Measurements from ENCODE around the gene NOG. TPM values are rescaled to one million over a fixed set of nuclear protein-coding genes. Genes with fewer than 3 reads are reported as not detected.

NOG gene
- total and polyA plus RNA-seq, 12 donors = 0.14 to 0.57 (median 0.16) TPM; not detected in 9

GRCh38 chr17:56593086-56593645 lies 333 bp upstream of the NOG start:
- TF ChIP-seq POLR2A (IDR thresholded peaks at IDR 0.05) = no peak
- TF ChIP-seq CTCF (IDR thresholded peaks at IDR 0.05) = no peak
- peak overlapping the region in 2 of 4 donors; percentile 25 to 40 for H3K4me3 ChIP-seq
- peak in 4 of 7 donors; percentile 13 to 57 (median 36) for DNase-seq
- 0% methylated on average over 4 to 46 of the region's 46 CpGs for WGBS, 4 donors
- intact Hi-C loops (cut with DNase I) = loop anchor here (5.0 to 10.0 kb wide), 3 partner anchors 124 to 189 kb away; no protein-coding TSS in a partner anchor
- H3K36me3 ChIP-seq (replicated peaks in 1 of 2) = no peaks in the 10 kb centered on the region
- no peaks in the 10 kb centered on the region for H3K9me3 ChIP-seq (replicated peaks in 1 of 3)
- peaks cover 14 to 48% of the 10 kb centered on the region in 2 donors for H3K4me1 ChIP-seq (replicated peaks in 1 of 2)
- H3K27ac ChIP-seq = no peak overlapping the region
- peaks cover 37% of the 10 kb centered on the region for H3K27me3 ChIP-seq

GRCh38 chr17:56594320-56595107 lies 1.0 kb downstream of the NOG start:
- peaks cover 37% of the 10 kb centered on the region for H3K27me3 ChIP-seq
- WGBS, 4 donors = 1 to 2% (median 1%) methylated on average over 31 to 61 of the region's 61 CpGs
- H3K4me3 ChIP-seq = peak overlapping the region in 2 of 4 donors; percentile 25 to 40
- H3K27ac ChIP-seq = no peak overlapping the region
- peaks cover 14 to 48% of the 10 kb centered on the region in 2 donors for H3K4me1 ChIP-seq (replicated peaks in 1 of 2)
- TF ChIP-seq CTCF (IDR thresholded peaks at IDR 0.05) (no peak), POLR2A (IDR thresholded peaks at IDR 0.05) (no peak)
- peak in 1 of 7 donors; percentile 15 for DNase-seq
- intact Hi-C loops (cut with DNase I) = loop anchor here (5.0 to 10.0 kb wide), 3 partner anchors 123 to 188 kb away; no protein-coding TSS in a partner anchor
- H3K36me3 ChIP-seq (replicated peaks in 1 of 2) = no peaks in the 10 kb centered on the region
- H3K9me3 ChIP-seq (replicated peaks in 1 of 3) = no peaks in the 10 kb centered on the region

GRCh38 chr17:56595108-56595418 lies 1.6 kb downstream of the NOG start:
- no peak for DNase-seq
- H3K27ac ChIP-seq = no peak overlapping the region
- no peaks in the 10 kb centered on the region for H3K36me3 ChIP-seq (replicated peaks in 1 of 2)
- TF ChIP-seq POLR2A (IDR thresholded peaks at IDR 0.05) = no peak
- TF ChIP-seq CTCF (IDR thresholded peaks at IDR 0.05) = no peak
- WGBS, 4 donors = 7 to 10% (median 9%) methylated on average over 7 of the region's 7 CpGs
- H3K4me3 ChIP-seq = no peak overlapping the region
- peaks cover 42% of the 10 kb centered on the region for H3K27me3 ChIP-seq
- H3K4me1 ChIP-seq (replicated peaks in 1 of 2) = peaks cover 14 to 48% of the 10 kb centered on the region in 2 donors
- no peaks in the 10 kb centered on the region for H3K9me3 ChIP-seq (replicated peaks in 1 of 3)
- intact Hi-C loops (cut with DNase I) = loop anchor here in 1 of 2 donors (10.0 kb wide), 1 partner anchor 180 kb away; no protein-coding TSS in a partner anchor

GRCh38 chr17:56595831-56596690 lies 2.6 kb downstream of the NOG start:
- H3K4me1 ChIP-seq (replicated peaks in 1 of 2) = peaks cover 14 to 48% of the 10 kb centered on the region in 2 donors
- TF ChIP-seq POLR2A (IDR thresholded peaks at IDR 0.05) (no peak), CTCF (IDR thresholded peaks at IDR 0.05) (no peak)
- H3K27me3 ChIP-seq = peaks cover 49% of the 10 kb centered on the region
- H3K27ac ChIP-seq = no peak overlapping the region
- peak overlapping the region in 1 of 4 donors; percentile 27 for H3K4me3 ChIP-seq
- 1 to 2% (median 2%) methylated on average over 20 to 43 of the region's 43 CpGs for WGBS, 4 donors
- peak in 2 of 7 donors; percentile 13 to 19 for DNase-seq
- H3K9me3 ChIP-seq (replicated peaks in 1 of 3) = no peaks in the 10 kb centered on the region
- H3K36me3 ChIP-seq (replicated peaks in 1 of 2) = no peaks in the 10 kb centered on the region
- intact Hi-C loops (cut with DNase I) = loop anchor here in 1 of 2 donors (10.0 kb wide), 1 partner anchor 179 kb away; no protein-coding TSS in a partner anchor
